A673 (cell line): ENCODE results near the gene UBD. TPM values are rescaled to one million over a fixed set of nuclear protein-coding genes. Genes with fewer than 3 reads are reported as not detected.

ENCODE experiments used
- BruUV-seq: library from RNA; stranded (reverse); fragments of 400-500 nt; replicated peaks from 2 replicates; lab custom pipeline; 2021; lab: Mats Ljungman, UMichigan
- CTCF ChIA-PET: fragments of 300-600 bp; sonication (Branson Sonifier 250); formaldehyde crosslinking; loops from one replicate; lab custom pipeline; 2022; ENCODE audit warnings: antibody characterized with exemption; lab: Charles Lee
- POLR2A ChIA-PET: fragments of 300-600 bp; sonication (Branson Sonifier 250); formaldehyde crosslinking; loops from one replicate; lab custom pipeline; 2022; ENCODE audit warnings: antibody characterized with exemption; ENCODE audit not compliant: low non-redundant PET; lab: Charles Lee
- DNase-seq: peaks from one replicate; pipeline ENCODE4 v3.0.0-alpha.2; 2015; ENCODE audit warnings: low spot score
- H3K27ac ChIP-seq: fragments of 200-600 bp; sonication (generic); 2 replicates; pipeline ENCODE4 v1.5.1; 2016; ENCODE audit warnings: mixed run types, low read depth, mild to moderate bottlenecking, mixed read lengths, antibody characterized with exemption, low read length; ENCODE audit not compliant: poor library complexity, severe bottlenecking
- H3K27me3 ChIP-seq: fragments of 200-600 bp; sonication (generic); replicated peaks from 2 replicates; pipeline ENCODE4 v1.6.1; 2017; ENCODE audit warnings: mixed run types, low read depth, mild to moderate bottlenecking, mixed read lengths, antibody characterized with exemption, low read length; ENCODE audit not compliant: insufficient read depth, poor library complexity
- H3K36me3 ChIP-seq: fragments of 200-600 bp; sonication (generic); 2 replicates; pipeline ENCODE4 v1.6.1; 2016; ENCODE audit warnings: mixed run types, mild to moderate bottlenecking, mixed read lengths, antibody characterized with exemption, low read length; ENCODE audit not compliant: insufficient read depth, poor library complexity, severe bottlenecking
- H3K4me1 ChIP-seq: fragments of 200-600 bp; sonication (generic); 2 replicates; pipeline ENCODE4 v1.6.1; 2017; ENCODE audit warnings: mixed run types, mild to moderate bottlenecking, mixed read lengths, antibody characterized with exemption, low read length; ENCODE audit not compliant: insufficient read depth, poor library complexity, severe bottlenecking
- H3K4me3 ChIP-seq: fragments of 200-600 bp; sonication (generic); 2 replicates; pipeline ENCODE4 v1.5.1; 2016; ENCODE audit warnings: low read depth, mixed run types, mild to moderate bottlenecking, mixed read lengths, low read length; ENCODE audit not compliant: poor library complexity, severe bottlenecking
- H3K9me3 ChIP-seq: fragments of 200-600 bp; sonication (generic); 2 replicates; pipeline ENCODE4 v1.6.1; 2016; ENCODE audit warnings: mixed run types, low read depth, mild to moderate bottlenecking, mixed read lengths, antibody characterized with exemption, low read length; ENCODE audit not compliant: poor library complexity, severe bottlenecking
- EZH2 ChIP-seq: fragments of 200-600 bp; sonication (generic); IDR thresholded peaks from 2 replicates; pipeline ENCODE4 v1.6.1; 2017; ENCODE audit warnings: borderline replicate concordance, low read depth, mild to moderate bottlenecking, mixed read lengths, antibody characterized with exemption, low read length; ENCODE audit not compliant: poor library complexity, severe bottlenecking
- intact Hi-C: fragments of 100-400 bp; cut with micrococcal nuclease; formaldehyde crosslinking; loops from one replicate; pipeline ENCODE4 v1.10.0; 2022; ENCODE audit not compliant: unreplicated experiment
- total RNA-seq: library from RNA; stranded (reverse); gene quantifications from 2 replicates; pipeline ENCODE4 v1.2.3, GENCODE V29; 2021
- TF ChIP-seq, protein P1 (sequence below): fragments of 300-800, 200-600 bp; sonication (generic); conservative IDR thresholded peaks from 2 replicates; pipeline ENCODE4 v1.5.1; 2017; ENCODE audit warnings: low read depth, mild to moderate bottlenecking, antibody characterized with exemption, low read length, moderate library complexity, mixed read lengths

Gene UBD
- total RNA-seq, 1 experiment from 2014 or later, result not detected

GRCh38 chr6:29567991-29568390 lies 8.5 kb upstream of the UBD start:
- ChIA-PET CTCF (no interaction called here), POLR2A (no interaction called here)
- TF ChIP-seq EZH2, result no peak
- TF ChIP-seq, protein P1, sequence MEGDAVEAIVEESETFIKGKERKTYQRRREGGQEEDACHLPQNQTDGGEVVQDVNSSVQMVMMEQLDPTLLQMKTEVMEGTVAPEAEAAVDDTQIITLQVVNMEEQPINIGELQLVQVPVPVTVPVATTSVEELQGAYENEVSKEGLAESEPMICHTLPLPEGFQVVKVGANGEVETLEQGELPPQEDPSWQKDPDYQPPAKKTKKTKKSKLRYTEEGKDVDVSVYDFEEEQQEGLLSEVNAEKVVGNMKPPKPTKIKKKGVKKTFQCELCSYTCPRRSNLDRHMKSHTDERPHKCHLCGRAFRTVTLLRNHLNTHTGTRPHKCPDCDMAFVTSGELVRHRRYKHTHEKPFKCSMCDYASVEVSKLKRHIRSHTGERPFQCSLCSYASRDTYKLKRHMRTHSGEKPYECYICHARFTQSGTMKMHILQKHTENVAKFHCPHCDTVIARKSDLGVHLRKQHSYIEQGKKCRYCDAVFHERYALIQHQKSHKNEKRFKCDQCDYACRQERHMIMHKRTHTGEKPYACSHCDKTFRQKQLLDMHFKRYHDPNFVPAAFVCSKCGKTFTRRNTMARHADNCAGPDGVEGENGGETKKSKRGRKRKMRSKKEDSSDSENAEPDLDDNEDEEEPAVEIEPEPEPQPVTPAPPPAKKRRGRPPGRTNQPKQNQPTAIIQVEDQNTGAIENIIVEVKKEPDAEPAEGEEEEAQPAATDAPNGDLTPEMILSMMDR, result no peak
- H3K27ac ChIP-seq, result no peak overlapping the region
- H3K4me1 ChIP-seq, result no peaks in the 10 kb centered on the region
- H3K4me3 ChIP-seq, result no peak overlapping the region
- H3K36me3 ChIP-seq, result no peaks in the 10 kb centered on the region
- DNase-seq, result no peak
- peaks cover 86% of the 10 kb centered on the region for H3K27me3 ChIP-seq
- no TSS peak for BruUV-seq
- no peaks in the 10 kb centered on the region for H3K9me3 ChIP-seq
- intact Hi-C loops, result no loop called here

DNA sequence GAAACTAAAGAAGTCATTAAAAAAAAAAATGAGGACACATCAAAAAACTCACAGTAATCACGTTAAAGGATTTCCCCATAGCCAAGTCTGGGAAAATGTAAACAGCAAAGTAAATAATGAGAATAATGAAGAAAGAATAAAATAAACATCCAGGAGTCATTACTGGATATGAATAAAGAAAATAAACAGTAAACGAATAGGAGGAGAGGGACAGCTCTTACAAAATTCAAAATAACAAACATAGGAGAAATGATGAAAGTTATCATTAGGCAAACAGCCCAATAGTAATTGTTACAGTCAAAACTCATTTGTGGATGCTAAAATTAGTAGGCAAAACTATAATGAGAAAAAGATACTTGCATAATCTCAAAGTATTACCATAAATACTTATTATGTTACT lies 8.0 kb upstream of the UBD start:
- no peak overlapping the region for H3K4me3 ChIP-seq
- no peak for TF ChIP-seq EZH2
- TF ChIP-seq, protein P1, result no peak
- H3K27ac ChIP-seq, result no peak overlapping the region
- BruUV-seq, result no TSS peak
- ChIA-PET POLR2A (no interaction called here), CTCF (no interaction called here)
- H3K27me3 ChIP-seq, result peaks cover 86% of the 10 kb centered on the region
- H3K4me1 ChIP-seq, result no peaks in the 10 kb centered on the region
- no peaks in the 10 kb centered on the region for H3K9me3 ChIP-seq
- intact Hi-C loops, result no loop called here
- no peaks in the 10 kb centered on the region for H3K36me3 ChIP-seq
- DNase-seq, result no peak

- TF ChIP-seq, protein P1, result no peak
- no peak for TF ChIP-seq EZH2
- no peak overlapping the region for H3K27ac ChIP-seq
- H3K4me1 ChIP-seq, result no peaks in the 10 kb centered on the region
- ChIA-PET POLR2A (no interaction called here), CTCF (no interaction called here)
- DNase-seq, result no peak
- no peak overlapping the region for H3K4me3 ChIP-seq
- H3K9me3 ChIP-seq, result no peaks in the 10 kb centered on the region
- H3K27me3 ChIP-seq, result peaks cover 86% of the 10 kb centered on the region
- intact Hi-C loops, result no loop called here
- no TSS peak for BruUV-seq
- H3K36me3 ChIP-seq, result no peaks in the 10 kb centered on the region
Measured at GRCh38 chr6:29566856-29567255, 7.3 kb upstream of the UBD start.
